Stimulated activated CD8-positive, alpha-beta memory T cell treated with anti-CD3 and anti-CD28 coated beads, Interleukin-7, amount 100 ng/mL, for 1 hour (primary cell): ENCODE measurements around the gene ADAD2.
"Not testable (repeated sequence)": the region's sequence is repeated elsewhere in the genome, so short reads cannot be mapped to it uniquely, and the experiment has no call there.

Experiments
- DNase-seq, 2 donors: peaks; one replicate each; pipeline ENCODE4 v3.0.0-alpha.2; 2020; ENCODE audit warnings: low read depth in 2 of 2

The ADAD2 gene

GRCh38 chr16:84195201-84196093 is 4.5 kb downstream of the ADAD2 start:
- DNase-seq = no peak

- DNase-seq = no peak
Observed at GRCh38 chr16:84196101-84196500, 5.1 kb downstream of the ADAD2 start.

- no peak for DNase-seq
Observed at GRCh38 chr16:84196727-84197394, 5.9 kb downstream of the ADAD2 start.

GRCh38 chr16:84197466-84198128 is 6.6 kb downstream of the ADAD2 start:
- no peak for DNase-seq

GRCh38 chr16:84198401-84198800 is 7.4 kb downstream of the ADAD2 start:
- no peak for DNase-seq

- no peak for DNase-seq
Observed at GRCh38 chr16:84199097-84199496, 8.1 kb downstream of the ADAD2 start.

GRCh38 chr16:84199861-84200260 is 8.9 kb downstream of the ADAD2 start:
- DNase-seq = no peak

GRCh38 chr16:84204551-84204950 is 13.6 kb downstream of the ADAD2 start:
- DNase-seq = not testable (repeated sequence)

GRCh38 chr16:84205123-84205522 is 14.2 kb downstream of the ADAD2 start:
- not testable (repeated sequence) for DNase-seq

GRCh38 chr16:84205976-84206691 is 15.2 kb downstream of the ADAD2 start:
- DNase-seq = no peak

- no peak for DNase-seq
Observed at GRCh38 chr16:84207251-84207650, 16.3 kb downstream of the ADAD2 start.

GRCh38 chr16:84207879-84208278 is 16.9 kb downstream of the ADAD2 start:
- no peak for DNase-seq

GRCh38 chr16:84209989-84210388 is 19.0 kb downstream of the ADAD2 start:
- no peak for DNase-seq

GRCh38 chr16:84212154-84212553 is 21.2 kb downstream of the ADAD2 start:
- no peak for DNase-seq

- DNase-seq = no peak
Observed at GRCh38 chr16:84212631-84213030, 21.7 kb downstream of the ADAD2 start.

GRCh38 chr16:84214451-84215066 is 23.6 kb downstream of the ADAD2 start:
- DNase-seq = no peak

GRCh38 chr16:84215531-84215930 is 24.6 kb downstream of the ADAD2 start:
- DNase-seq = no peak

GRCh38 chr16:84216144-84216543 is 25.2 kb downstream of the ADAD2 start:
- DNase-seq = not testable (repeated sequence)

GRCh38 chr16:84218176-84218823 is 27.3 kb downstream of the ADAD2 start:
- DNase-seq = no peak

- DNase-seq = no peak
Observed at GRCh38 chr16:84218956-84219355, 28.0 kb downstream of the ADAD2 start.

- DNase-seq = no peak
Observed at GRCh38 chr16:84220851-84221250, 29.9 kb downstream of the ADAD2 start.
